Sigmoid colon (tissue), 7 donors: ENCODE data around the gene TMEM18. TPM values are rescaled to one million over a fixed set of nuclear protein-coding genes. Genes with fewer than 3 reads are reported as not detected.

ENCODE experiments used
- DNase-seq: peaks from one replicate; pipeline ENCODE4 v3.0.0-alpha.2; 2019
- H3K27ac ChIP-seq, 4 donors: fragments of 200-600 bp; sonication (generic); one replicate each; pipeline ENCODE4 v1.5.1; 2016 to 2019; ENCODE audit warnings: mild to moderate bottlenecking in 1 of 4
- H3K27me3 ChIP-seq, 3 donors: fragments of 200-600 bp; sonication (generic); one replicate each; pipeline ENCODE4 v1.5.1; 2019; ENCODE audit warnings: mild to moderate bottlenecking in 1 of 3
- H3K36me3 ChIP-seq, 4 donors: fragments of 200-600 bp; sonication (generic); one replicate each; pipeline ENCODE4 v1.5.1; 2016 to 2019
- H3K4me1 ChIP-seq, 4 donors: fragments of 200-600 bp; sonication (generic); one replicate each; pipeline ENCODE4 v1.5.1; 2017 to 2019
- H3K4me3 ChIP-seq, 4 donors: fragments of 200-600 bp; sonication (generic); one replicate each; pipeline ENCODE4 v1.5.1; 2017 to 2019; ENCODE audit warnings: mild to moderate bottlenecking in 2 of 4, moderate library complexity in 1 of 4
- H3K9me3 ChIP-seq, 4 donors: fragments of 200-600 bp in 3 of 4; sonication (generic) in 3 of 4; one replicate each; pipeline versions ENCODE4 v1.5.1 to v1.6.1; 2013 to 2019
- EP300 ChIP-seq, 4 donors: sonication (generic); formaldehyde crosslinking; IDR thresholded peaks; one replicate each; pipeline ENCODE4 v1.6.1; 2017; ENCODE audit warnings: antibody characterized with exemption in 4 of 4
- POLR2A ChIP-seq, 2 donors: fragments of 450-650 bp; IDR thresholded peaks; one replicate each; pipeline ENCODE4 v1.6.1; 2016; ENCODE audit warnings: antibody characterized with exemption in 2 of 2, mild to moderate bottlenecking in 2 of 2, moderate library complexity in 2 of 2
- POLR2AphosphoS5 ChIP-seq, 4 donors: sonication (generic); formaldehyde crosslinking; IDR thresholded peaks; one replicate each; pipeline ENCODE4 v1.6.1; 2017; ENCODE audit warnings: antibody characterized with exemption in 4 of 4
- WGBS, 2 donors: extraction: QIAGEN DNeasy Blood & Tissue Kit; methylation state at CpG; one replicate each; pipeline ENCODE4 v1.1.7; 2013; 5-methylcytosine and 5-hydroxymethylcytosine counted together
- intact Hi-C: fragments of 100-400 bp; cut with DNase I; formaldehyde crosslinking; loops from one replicate; pipeline ENCODE4 v1.15.1; 2023
- polyA plus RNA-seq, 3 donors: library from polyadenylated mRNA; stranded (reverse); fragments of 200-250 nt; gene quantifications; one replicate each; pipeline ENCODE4 v1.2.3, GENCODE V29; 2013
- total RNA-seq, 4 donors: library from RNA; depleted of rRNA; stranded (reverse); fragments of >200 nt; gene quantifications; one replicate each; pipeline ENCODE4 v1.1.0, GENCODE V29; 2016
- TF ChIP-seq, protein P1 (sequence below), 4 experiments: fragments of 450-650 bp in 3 of 4; fragments of 200-600 bp in 1 of 4; IDR thresholded peaks; one replicate each; pipeline ENCODE4 v1.5.1; 2016 to 2019; ENCODE audit warnings: antibody characterized with exemption in 4 of 4, mild to moderate bottlenecking in 3 of 4, moderate library complexity in 2 of 4
- donor health status: healthy with polysubstance abuse.
- donor health status: Bipolar disorder and iron deficiency.
- donor health status: healthy.

Gene TMEM18
- total and polyA plus RNA-seq, 7 donors: 10.6 to 26.8 (median 22.7) TPM

DNA sequence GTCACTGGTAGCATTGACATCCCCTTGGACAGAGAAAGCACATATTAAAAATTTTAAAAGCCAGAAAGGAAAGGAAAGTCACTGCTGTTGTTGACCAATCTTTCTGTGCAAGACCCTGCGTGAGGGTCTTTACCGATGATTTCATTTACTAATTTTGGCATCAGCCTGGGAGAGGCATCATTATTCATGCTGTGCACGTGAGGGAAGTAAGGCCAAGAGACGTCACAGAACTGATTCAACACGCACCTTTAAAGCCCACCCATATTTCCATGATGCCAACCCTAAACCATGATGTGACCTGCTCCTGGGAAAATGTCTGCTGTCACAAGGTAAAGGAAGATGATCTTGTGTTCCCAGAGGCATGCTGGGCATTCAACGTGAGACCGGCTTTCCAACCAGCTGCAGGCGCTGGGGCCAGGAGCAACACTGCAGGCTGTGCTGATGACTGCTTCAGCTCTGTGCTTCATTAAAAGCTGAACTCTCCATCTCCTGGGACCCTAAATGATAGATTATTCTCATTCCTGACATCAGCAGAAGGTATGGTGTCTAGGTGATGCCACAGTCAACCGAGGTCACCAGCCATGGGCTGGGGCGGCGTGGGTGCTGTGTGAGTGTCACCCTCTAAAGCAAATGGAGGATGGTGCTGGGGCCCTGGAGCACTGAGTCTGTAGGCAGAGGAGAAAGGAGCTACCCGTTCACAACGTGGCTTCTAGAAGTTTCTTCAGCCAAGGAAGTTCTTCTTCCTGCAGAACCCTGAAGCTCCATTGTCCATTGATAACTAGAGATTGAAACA lies 53.9 kb downstream of the TMEM18 start:
- no peak overlapping the region for H3K27ac ChIP-seq
- no peaks in the 10 kb centered on the region for H3K36me3 ChIP-seq
- H3K4me3 ChIP-seq: no peak overlapping the region
- DNase-seq: no peak
- no peaks in the 10 kb centered on the region for H3K4me1 ChIP-seq
- intact Hi-C loops: no loop called here
- TF ChIP-seq POLR2AphosphoS5 (IDR thresholded peaks at IDR 0.05): no peak
- TF ChIP-seq, protein P1, sequence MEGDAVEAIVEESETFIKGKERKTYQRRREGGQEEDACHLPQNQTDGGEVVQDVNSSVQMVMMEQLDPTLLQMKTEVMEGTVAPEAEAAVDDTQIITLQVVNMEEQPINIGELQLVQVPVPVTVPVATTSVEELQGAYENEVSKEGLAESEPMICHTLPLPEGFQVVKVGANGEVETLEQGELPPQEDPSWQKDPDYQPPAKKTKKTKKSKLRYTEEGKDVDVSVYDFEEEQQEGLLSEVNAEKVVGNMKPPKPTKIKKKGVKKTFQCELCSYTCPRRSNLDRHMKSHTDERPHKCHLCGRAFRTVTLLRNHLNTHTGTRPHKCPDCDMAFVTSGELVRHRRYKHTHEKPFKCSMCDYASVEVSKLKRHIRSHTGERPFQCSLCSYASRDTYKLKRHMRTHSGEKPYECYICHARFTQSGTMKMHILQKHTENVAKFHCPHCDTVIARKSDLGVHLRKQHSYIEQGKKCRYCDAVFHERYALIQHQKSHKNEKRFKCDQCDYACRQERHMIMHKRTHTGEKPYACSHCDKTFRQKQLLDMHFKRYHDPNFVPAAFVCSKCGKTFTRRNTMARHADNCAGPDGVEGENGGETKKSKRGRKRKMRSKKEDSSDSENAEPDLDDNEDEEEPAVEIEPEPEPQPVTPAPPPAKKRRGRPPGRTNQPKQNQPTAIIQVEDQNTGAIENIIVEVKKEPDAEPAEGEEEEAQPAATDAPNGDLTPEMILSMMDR (IDR thresholded peaks at IDR 0.05): no peak
- no peaks in the 10 kb centered on the region for H3K27me3 ChIP-seq
- WGBS, 2 donors: 87 to 91% methylated on average over 13 of the region's 13 CpGs
- H3K9me3 ChIP-seq: no peaks in the 10 kb centered on the region

DNA sequence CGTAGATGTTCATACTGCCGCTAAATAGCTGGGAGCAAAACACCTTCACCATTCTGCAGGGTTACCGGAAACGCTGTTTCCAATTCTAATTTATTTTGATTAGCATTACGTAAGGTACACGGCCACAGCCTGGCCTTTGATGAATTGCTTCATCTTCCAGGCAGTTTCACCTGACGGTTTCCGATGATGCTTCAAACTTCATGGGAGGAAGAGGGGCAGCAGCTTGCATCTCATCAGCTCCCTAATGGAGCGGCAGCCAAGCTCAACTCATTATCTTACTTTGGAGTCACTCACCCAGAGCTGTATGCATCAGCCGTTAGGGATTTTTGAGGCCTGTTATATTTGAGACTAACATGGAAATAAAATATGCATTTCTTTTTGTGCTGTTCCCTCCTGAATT lies 54.8 kb downstream of the TMEM18 start:
- 84 to 86% methylated on average over 10 of the region's 10 CpGs for WGBS, 2 donors

DNA sequence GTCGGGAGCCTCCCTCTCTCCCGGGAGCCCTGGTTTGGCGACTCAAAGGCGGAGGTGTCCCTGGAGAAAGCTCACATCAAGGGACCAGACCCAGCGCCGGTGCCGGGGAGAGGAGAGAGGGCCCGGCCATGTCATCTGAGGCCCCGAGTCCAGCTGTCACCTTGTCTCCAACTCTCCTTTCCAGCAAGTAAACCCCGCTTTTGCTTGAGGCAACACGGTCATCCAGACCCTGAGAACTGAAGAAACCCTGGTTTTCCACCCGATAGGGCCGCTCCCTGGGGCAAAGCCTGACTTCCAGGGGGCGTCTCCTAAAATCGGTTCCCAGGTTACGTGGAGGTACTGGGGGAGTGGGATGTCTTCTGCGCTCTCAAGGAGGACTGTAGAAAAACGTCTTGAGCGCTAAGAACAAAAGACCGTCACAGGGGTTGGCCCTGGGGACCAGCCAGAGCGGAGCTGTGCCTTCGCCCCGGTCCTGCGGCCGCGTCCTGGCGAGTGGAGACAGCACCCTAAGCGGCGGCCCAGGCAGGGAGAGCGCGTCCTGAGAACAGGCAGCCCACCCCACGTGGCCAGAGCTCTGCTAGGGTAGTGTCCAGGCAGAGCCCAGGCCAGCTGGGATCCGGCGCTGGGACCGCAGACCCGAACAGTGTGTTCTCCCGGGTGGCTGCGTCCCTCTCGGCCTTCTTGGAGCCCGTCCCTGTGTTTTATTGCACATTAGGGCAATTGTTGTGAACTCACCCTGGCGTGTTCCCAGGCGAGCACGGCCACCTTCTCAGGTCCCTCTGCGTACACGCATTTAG lies 55.7 kb downstream of the TMEM18 start:
- Histone ChIP-seq H3K4me1 (no peaks in the 10 kb centered on the region), H3K27ac (no peak overlapping the region), H3K9me3 (no peaks in the 10 kb centered on the region), H3K36me3 (no peaks in the 10 kb centered on the region), H3K27me3 (no peaks in the 10 kb centered on the region), H3K4me3 (no peak overlapping the region)
- intact Hi-C loops: no loop called here
- WGBS, 2 donors: 90 to 95% methylated on average over 45 of the region's 45 CpGs
- no peak for DNase-seq
- TF ChIP-seq EP300 (IDR thresholded peaks at IDR 0.05) (no peak), POLR2AphosphoS5 (IDR thresholded peaks at IDR 0.05) (no peak), POLR2A (IDR thresholded peaks at IDR 0.05) (no peak)
- TF ChIP-seq, protein P1 (IDR thresholded peaks at IDR 0.05): no peak

More for the DNA sequence above, 54.8 kb downstream of the TMEM18 start:
- Histone ChIP-seq H3K27ac (no peak overlapping the region), H3K4me1 (no peaks in the 10 kb centered on the region), H3K9me3 (no peaks in the 10 kb centered on the region), H3K4me3 (no peak overlapping the region), H3K36me3 (no peaks in the 10 kb centered on the region), H3K27me3 (no peaks in the 10 kb centered on the region)
- DNase-seq: no peak
- TF ChIP-seq EP300 (IDR thresholded peaks at IDR 0.05): no peak
- no peak for TF ChIP-seq POLR2A (IDR thresholded peaks at IDR 0.05)
- no peak for TF ChIP-seq POLR2AphosphoS5 (IDR thresholded peaks at IDR 0.05)
- TF ChIP-seq, protein P1 (IDR thresholded peaks at IDR 0.05): no peak
- intact Hi-C loops: no loop called here

DNA sequence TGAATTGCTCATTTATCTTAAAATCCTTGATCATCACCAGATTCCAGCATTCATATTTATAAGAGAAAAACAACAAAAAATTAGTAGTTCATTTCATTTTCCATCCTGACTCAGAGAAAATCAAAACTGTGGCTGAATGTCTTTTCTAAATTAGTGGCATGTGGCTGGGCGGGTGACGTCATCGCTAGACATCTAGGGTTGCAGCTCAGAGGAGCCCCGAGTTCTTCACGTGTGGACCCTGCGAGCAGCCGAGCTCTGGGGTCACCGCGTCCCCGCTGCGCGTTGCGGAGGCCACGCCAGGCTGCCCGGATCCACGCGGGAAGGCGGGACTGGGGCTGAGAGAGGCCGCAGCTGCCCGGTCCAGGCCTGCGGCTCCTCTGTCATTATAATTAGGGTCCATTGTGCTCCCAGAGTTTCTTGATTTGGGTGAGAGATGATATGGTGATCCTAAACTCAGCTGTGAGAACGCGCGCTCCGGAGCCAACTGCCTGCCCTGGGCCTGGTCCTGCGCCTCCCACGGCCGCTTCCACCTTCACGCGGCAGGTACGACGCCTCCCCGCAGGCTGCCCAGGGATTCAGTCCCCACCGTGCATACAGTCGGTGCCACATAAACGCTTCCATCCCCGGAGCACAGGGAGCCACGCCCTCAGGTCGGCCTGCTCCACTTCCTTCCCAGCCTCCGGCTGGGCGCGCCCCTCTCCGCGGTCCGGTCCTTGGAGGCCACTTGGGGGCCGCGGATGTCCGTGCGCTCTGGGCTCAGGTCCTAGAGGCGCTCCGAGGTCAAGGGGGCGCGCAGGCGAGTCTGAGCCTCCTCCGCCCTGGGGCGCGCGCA lies 56.5 kb downstream of the TMEM18 start:
- Histone ChIP-seq H3K36me3 (no peaks in the 10 kb centered on the region), H3K9me3 (no peaks in the 10 kb centered on the region), H3K27me3 (no peaks in the 10 kb centered on the region), H3K4me3 (no peak overlapping the region), H3K4me1 (no peaks in the 10 kb centered on the region), H3K27ac (no peak overlapping the region)
- WGBS, 2 donors: 93 to 97% methylated on average over 58 of the region's 58 CpGs
- no peak for DNase-seq
- intact Hi-C loops: no loop called here
- TF ChIP-seq POLR2A (IDR thresholded peaks at IDR 0.05): no peak

DNA sequence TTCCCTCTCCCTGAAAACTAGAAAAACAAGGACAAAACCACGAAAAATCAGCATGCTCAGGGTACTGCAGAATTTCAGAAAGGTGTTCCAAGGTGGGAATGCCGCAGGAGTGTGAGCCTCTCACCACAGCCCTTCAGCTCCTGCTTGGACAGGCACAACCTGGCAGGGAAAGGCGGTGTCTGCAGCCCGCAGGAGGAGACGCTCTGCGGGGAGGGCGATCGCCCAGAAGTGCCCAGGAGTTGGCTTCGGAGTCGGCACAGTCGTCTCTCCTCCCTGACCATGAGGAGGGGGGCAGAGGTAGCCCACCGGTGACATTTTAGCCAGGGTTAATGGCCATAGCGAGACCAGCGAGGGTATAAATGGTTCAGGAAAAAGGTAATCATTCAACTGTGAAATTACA lies 57.2 kb downstream of the TMEM18 start:
- DNase-seq: no peak
- 84 to 87% methylated on average over 14 of the region's 14 CpGs for WGBS, 2 donors
- Histone ChIP-seq H3K4me3 (no peak overlapping the region), H3K27ac (no peak overlapping the region), H3K4me1 (no peaks in the 10 kb centered on the region), H3K36me3 (no peaks in the 10 kb centered on the region), H3K9me3 (no peaks in the 10 kb centered on the region), H3K27me3 (no peaks in the 10 kb centered on the region)
- no peak for TF ChIP-seq POLR2A (IDR thresholded peaks at IDR 0.05)
- TF ChIP-seq, protein P1 (IDR thresholded peaks at IDR 0.05): no peak
- TF ChIP-seq POLR2AphosphoS5 (IDR thresholded peaks at IDR 0.05): no peak
- TF ChIP-seq EP300 (IDR thresholded peaks at IDR 0.05): no peak
- intact Hi-C loops: no loop called here
